KMS-11 (cell line): Measurements from ENCODE around the gene URB1.

Experiments used
- H2AFZ ChIP-seq: fragments of 200-600 bp; sonication (generic); 2 replicates; pipeline ENCODE4 v1.6.1; 2016; ENCODE audit warnings: antibody characterized with exemption, mixed run types, low read depth
- H3K27ac ChIP-seq: fragments of 200-600 bp; sonication (generic); 2 replicates; pipeline ENCODE4 v1.6.1; 2016; ENCODE audit warnings: mild to moderate bottlenecking, mixed run types
- H3K27me3 ChIP-seq: fragments of 200-600 bp; sonication (generic); 2 replicates; pipeline ENCODE4 v1.6.1; 2017; ENCODE audit warnings: mild to moderate bottlenecking, low read depth, mixed run types, moderate library complexity; ENCODE audit not compliant: insufficient read depth
- H3K36me3 ChIP-seq: fragments of 200-600 bp; sonication (generic); 2 replicates; pipeline ENCODE4 v1.6.1; 2017; ENCODE audit warnings: mild to moderate bottlenecking, mixed run types; ENCODE audit not compliant: insufficient read depth
- H3K4me1 ChIP-seq: fragments of 200-600 bp; sonication (generic); 2 replicates; pipeline ENCODE4 v1.6.1; 2016; ENCODE audit warnings: mild to moderate bottlenecking, low read depth, mixed run types; ENCODE audit not compliant: poor library complexity, severe bottlenecking
- H3K4me2 ChIP-seq: fragments of 200-600 bp; sonication (generic); 2 replicates; pipeline ENCODE4 v1.7.0; 2016; ENCODE audit warnings: mild to moderate bottlenecking, mixed run types
- H3K4me3 ChIP-seq: fragments of 200-600 bp; sonication (generic); IDR thresholded peaks from 2 replicates; pipeline ENCODE4 v1.6.1; 2017; ENCODE audit warnings: low read depth, low read length, mixed read lengths; ENCODE audit not compliant: insufficient read depth
- H3K79me2 ChIP-seq: fragments of 200-600 bp; sonication (generic); 2 replicates; pipeline ENCODE4 v1.6.1; 2016; ENCODE audit warnings: low read depth, mixed run types; ENCODE audit not compliant: insufficient read depth
- H3K9ac ChIP-seq: fragments of 200-600 bp; sonication (generic); 2 replicates; pipeline ENCODE4 v1.6.1; 2016; ENCODE audit warnings: mild to moderate bottlenecking, mixed run types
- H4K20me1 ChIP-seq: fragments of 200-600 bp; sonication (generic); 2 replicates; pipeline ENCODE4 v1.6.1; 2016; ENCODE audit warnings: mild to moderate bottlenecking, mixed run types; ENCODE audit not compliant: insufficient read depth
- CTCF ChIP-seq: fragments of 200-600 bp; sonication (generic); conservative IDR thresholded peaks from 2 replicates; pipeline ENCODE4 v1.6.1; 2017; ENCODE audit warnings: low read depth, mild to moderate bottlenecking, antibody characterized with exemption, low read length, moderate library complexity, mixed read lengths

The URB1 gene

DNA sequence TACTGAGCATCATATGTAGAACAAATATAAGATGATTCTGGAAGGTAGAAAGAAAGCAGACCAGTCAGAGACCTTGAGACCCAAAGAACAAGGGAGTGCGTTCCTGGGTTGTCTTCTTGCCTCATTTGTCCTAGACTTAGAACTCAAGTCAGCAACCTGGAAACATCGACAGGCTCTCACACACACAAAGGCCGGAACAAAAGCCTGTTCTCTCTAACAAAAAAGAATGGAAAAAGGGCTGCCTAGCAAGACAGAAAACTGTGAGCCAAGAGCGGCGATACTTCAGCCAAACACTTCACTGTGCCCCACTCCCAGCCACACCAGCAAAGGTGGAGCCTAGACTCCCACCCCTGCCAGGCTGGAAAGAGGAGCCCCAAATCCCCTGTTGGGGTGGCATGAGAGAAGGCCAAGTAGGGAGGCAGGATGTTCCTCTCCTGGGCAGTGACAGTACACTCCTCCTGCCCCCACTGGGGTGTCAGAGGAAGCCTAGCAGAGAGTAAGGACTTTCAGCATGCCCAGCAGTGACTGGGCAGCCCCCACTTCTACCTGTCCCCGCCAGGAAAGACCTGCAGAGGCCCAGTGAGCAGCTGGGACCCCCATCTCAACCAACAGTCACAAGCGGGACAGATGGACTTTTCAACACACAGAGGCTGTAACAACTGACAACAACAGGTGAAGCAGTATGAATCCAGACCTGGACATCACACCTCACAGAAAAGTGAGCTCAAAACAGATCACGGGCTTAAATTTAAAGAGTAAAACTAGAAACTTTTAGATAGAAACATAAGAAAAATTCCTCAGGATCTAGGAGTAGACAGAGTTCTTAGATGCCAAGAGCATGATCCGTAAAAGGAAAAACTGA is 61.1 kb downstream of the URB1 start:
- no peak for TF ChIP-seq CTCF
- no peaks in the 10 kb centered on the region for H3K4me1 ChIP-seq
- peaks cover 21% of the 10 kb centered on the region; the same call in 1 of the 2 replicates for H3K36me3 ChIP-seq
- H3K27ac ChIP-seq = no peak overlapping the region
- no peaks in the 10 kb centered on the region for H3K79me2 ChIP-seq
- no peaks in the 10 kb centered on the region for H4K20me1 ChIP-seq
- no peak overlapping the region for H3K4me3 ChIP-seq
- H2AFZ ChIP-seq = no peak overlapping the region
- no peak overlapping the region for H3K9ac ChIP-seq
- H3K4me2 ChIP-seq = no peak overlapping the region
- no peaks in the 10 kb centered on the region for H3K27me3 ChIP-seq

- Histone ChIP-seq H3K4me2 (no peak overlapping the region), H3K4me1 (no peaks in the 10 kb centered on the region), H3K27me3 (no peaks in the 10 kb centered on the region), H3K79me2 (no peaks in the 10 kb centered on the region), H2AFZ (no peak overlapping the region), H3K4me3 (no peak overlapping the region), H3K27ac (no peak overlapping the region), H4K20me1 (no peaks in the 10 kb centered on the region), H3K9ac (no peak overlapping the region), H3K36me3 (peaks cover 21% of the 10 kb centered on the region; the same call in 1 of the 2 replicates)
- TF ChIP-seq CTCF = no peak
Observed at GRCh38 chr21:32330784-32331311, 62.0 kb downstream of the URB1 start.

DNA sequence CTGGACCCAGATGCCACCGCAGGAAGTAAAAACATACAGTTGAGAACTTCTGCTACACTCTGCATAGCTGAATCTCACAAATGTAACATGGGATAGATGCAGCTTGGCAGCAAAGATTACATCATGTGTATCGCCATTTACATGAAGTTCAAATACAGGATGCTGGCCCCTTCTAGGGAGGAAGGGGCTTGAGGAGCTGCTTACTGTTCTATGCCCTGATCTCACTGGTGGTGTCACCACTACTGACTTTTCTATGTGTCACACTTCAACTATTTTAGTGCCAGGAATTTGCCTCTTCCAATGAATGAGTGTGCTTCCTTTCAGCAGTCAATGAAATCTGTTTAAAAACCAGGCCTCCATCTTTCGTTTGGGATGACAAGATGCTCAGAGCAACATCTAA is 63.0 kb downstream of the URB1 start:
- peaks cover 21% of the 10 kb centered on the region; the same call in 1 of the 2 replicates for H3K36me3 ChIP-seq
- no peak overlapping the region for H3K4me2 ChIP-seq

GRCh38 chr21:32329331-32329730 is 63.5 kb downstream of the URB1 start:
- Histone ChIP-seq H3K36me3 (peaks cover 18% of the 10 kb centered on the region; the same call in 1 of the 2 replicates), H3K4me1 (no peaks in the 10 kb centered on the region), H3K4me2 (no peak overlapping the region), H3K4me3 (no peak overlapping the region), H4K20me1 (no peaks in the 10 kb centered on the region), H3K27ac (no peak overlapping the region), H2AFZ (no peak overlapping the region), H3K9ac (no peak overlapping the region), H3K79me2 (no peaks in the 10 kb centered on the region), H3K27me3 (no peaks in the 10 kb centered on the region)
- no peak for TF ChIP-seq CTCF

More for the DNA sequence above, 63.0 kb downstream of the URB1 start:
- no peak overlapping the region for H3K9ac ChIP-seq
- no peaks in the 10 kb centered on the region for H4K20me1 ChIP-seq
- H3K4me1 ChIP-seq = no peaks in the 10 kb centered on the region
- H3K79me2 ChIP-seq = no peaks in the 10 kb centered on the region
- H3K27me3 ChIP-seq = no peaks in the 10 kb centered on the region
- H3K4me3 ChIP-seq = no peak overlapping the region
- no peak for TF ChIP-seq CTCF
- no peak overlapping the region for H2AFZ ChIP-seq
- no peak overlapping the region for H3K27ac ChIP-seq
